HCT116 (cell line): ENCODE results near the gene SPDYE2.
"Not testable (repeated sequence)": the region's sequence is repeated elsewhere in the genome, so short reads cannot be mapped to it uniquely, and the experiment has no call there.

Experiments used
- POLR2AphosphoS5 ChIP-seq: IDR thresholded peaks from 2 replicates; pipeline ENCODE4 v1.6.1; 2011; ENCODE audit warnings: mild to moderate bottlenecking, low read depth, low read length, moderate library complexity
- TF ChIP-seq, protein P1 (sequence below), 3 experiments: fragments of 200-600 bp in 1 of 3; sonication (generic) in 1 of 3; IDR thresholded peaks in 2 of 3; conservative IDR thresholded peaks in 1 of 3; 2 replicates each; pipeline ENCODE4 v1.5.1; 2012 to 2017; ENCODE audit warnings: low read depth in 2 of 3, low read length in 2 of 3, antibody characterized with exemption in 1 of 3, borderline replicate concordance in 1 of 3, control low read depth in 1 of 3, mild to moderate bottlenecking in 1 of 3, mixed read lengths in 1 of 3, mixed run types in 1 of 3, moderate library complexity in 1 of 3; ENCODE audit not compliant: insufficient read depth in 1 of 3

DNA sequence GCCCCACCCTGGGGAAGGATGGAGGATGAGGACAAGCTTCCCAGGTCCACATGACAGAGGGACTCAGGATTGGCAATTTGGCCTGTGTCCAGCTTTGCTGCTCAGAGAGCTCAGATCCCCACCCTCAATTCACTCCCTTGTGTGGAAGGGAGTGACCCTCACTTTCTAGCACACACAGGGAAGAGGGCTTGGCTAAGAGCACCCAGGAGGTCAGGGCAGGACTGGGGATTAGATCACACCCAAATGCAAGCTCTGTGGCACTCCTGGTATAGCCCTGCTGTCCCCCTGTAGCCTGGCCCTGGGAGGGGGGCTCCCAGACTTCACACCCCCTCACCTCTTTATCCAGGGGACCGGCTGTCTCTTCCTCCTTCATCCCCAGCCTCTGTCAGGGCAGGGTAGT is 6.7 kb upstream of the SPDYE2 start:
- TF ChIP-seq POLR2AphosphoS5 = not testable (repeated sequence)
- TF ChIP-seq, protein P1, sequence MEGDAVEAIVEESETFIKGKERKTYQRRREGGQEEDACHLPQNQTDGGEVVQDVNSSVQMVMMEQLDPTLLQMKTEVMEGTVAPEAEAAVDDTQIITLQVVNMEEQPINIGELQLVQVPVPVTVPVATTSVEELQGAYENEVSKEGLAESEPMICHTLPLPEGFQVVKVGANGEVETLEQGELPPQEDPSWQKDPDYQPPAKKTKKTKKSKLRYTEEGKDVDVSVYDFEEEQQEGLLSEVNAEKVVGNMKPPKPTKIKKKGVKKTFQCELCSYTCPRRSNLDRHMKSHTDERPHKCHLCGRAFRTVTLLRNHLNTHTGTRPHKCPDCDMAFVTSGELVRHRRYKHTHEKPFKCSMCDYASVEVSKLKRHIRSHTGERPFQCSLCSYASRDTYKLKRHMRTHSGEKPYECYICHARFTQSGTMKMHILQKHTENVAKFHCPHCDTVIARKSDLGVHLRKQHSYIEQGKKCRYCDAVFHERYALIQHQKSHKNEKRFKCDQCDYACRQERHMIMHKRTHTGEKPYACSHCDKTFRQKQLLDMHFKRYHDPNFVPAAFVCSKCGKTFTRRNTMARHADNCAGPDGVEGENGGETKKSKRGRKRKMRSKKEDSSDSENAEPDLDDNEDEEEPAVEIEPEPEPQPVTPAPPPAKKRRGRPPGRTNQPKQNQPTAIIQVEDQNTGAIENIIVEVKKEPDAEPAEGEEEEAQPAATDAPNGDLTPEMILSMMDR (IDR thresholded peaks at IDR 0.05 in 2 of 3, conservative IDR thresholded peaks at IDR 0.05 in 1 of 3; ENCODE audit: borderline replicate concordance in 1 of 3, insufficient read depth in 1 of 3, low read depth in 2 of 3, low read length in 2 of 3) = not testable (repeated sequence)
